OCI-LY7 (cell line): ENCODE data around the gene TMPRSS4. TPM values are rescaled to one million over a fixed set of nuclear protein-coding genes. Genes with fewer than 3 reads are reported as not detected.

Source experiments
- BruUV-seq: library from RNA; stranded (reverse); fragments of 400-500 nt; replicated peaks from 2 replicates; lab custom pipeline; 2021; lab: Mats Ljungman, UMichigan
- CTCF ChIA-PET: fragments of 300-600 bp; sonication (Branson Sonifier 250); formaldehyde crosslinking; loops from one replicate; lab custom pipeline; 2022; ENCODE audit warnings: antibody characterized with exemption; ENCODE audit not compliant: unreplicated experiment; lab: Charles Lee
- POLR2A ChIA-PET: fragments of 300-600 bp; sonication (Branson Sonifier 250); formaldehyde crosslinking; loops from one replicate; lab custom pipeline; 2022; ENCODE audit warnings: antibody characterized with exemption; lab: Charles Lee
- DNase-seq: peaks from one replicate; pipeline ENCODE4 v3.0.0-alpha.2; 2015; ENCODE audit warnings: low spot score
- H2AFZ ChIP-seq: fragments of 200-600 bp; sonication (generic), shearing (Covaris generic); 2 replicates; pipeline ENCODE4 v1.6.1; 2014; ENCODE audit warnings: mild to moderate bottlenecking, antibody characterized with exemption, low read length, moderate library complexity
- H3K27ac ChIP-seq: fragments of 200-600 bp; sonication (generic); 2 replicates; pipeline ENCODE4 v1.5.1; 2014; ENCODE audit warnings: mixed run types, low read depth, mild to moderate bottlenecking, moderate library complexity, low read length, inconsistent platforms; ENCODE audit not compliant: poor library complexity, severe bottlenecking
- H3K36me3 ChIP-seq: fragments of 200-600 bp; sonication (generic); 2 replicates; pipeline ENCODE4 v1.6.1; 2014; ENCODE audit warnings: mild to moderate bottlenecking, antibody characterized with exemption, low read length, moderate library complexity, mixed read lengths; ENCODE audit not compliant: insufficient read depth
- H3K4me1 ChIP-seq: fragments of 200-600 bp; sonication (generic); 2 replicates; pipeline ENCODE4 v1.5.1; 2014; ENCODE audit warnings: mild to moderate bottlenecking, low read length; ENCODE audit not compliant: insufficient read depth, poor library complexity, severe bottlenecking
- H3K4me2 ChIP-seq: fragments of 200-600 bp; sonication (generic); 2 replicates; pipeline ENCODE4 v1.6.1; 2014; ENCODE audit warnings: mild to moderate bottlenecking, low read length
- H3K4me3 ChIP-seq: fragments of 200-600 bp; sonication (generic); 2 replicates; pipeline ENCODE4 v1.5.1; 2014; ENCODE audit warnings: mild to moderate bottlenecking, low read depth, low read length; ENCODE audit not compliant: poor library complexity, severe bottlenecking
- H3K79me2 ChIP-seq: fragments of 200-600 bp; sonication (generic); 2 replicates; pipeline ENCODE4 v1.6.1; 2016; ENCODE audit warnings: low read depth, mild to moderate bottlenecking, low read length, moderate library complexity, mixed read lengths; ENCODE audit not compliant: insufficient read depth
- H3K9me2 ChIP-seq: fragments of 200-600 bp; sonication (generic); 2 replicates; pipeline ENCODE4 v1.6.1; 2016; ENCODE audit warnings: mild to moderate bottlenecking, low read length, mixed read lengths; ENCODE audit not compliant: insufficient read depth
- H3K9me3 ChIP-seq: fragments of 200-600 bp; sonication (generic); 2 replicates; pipeline ENCODE4 v1.6.1; 2014; ENCODE audit warnings: mild to moderate bottlenecking, mixed run types, low read length, mixed read lengths
- H4K20me1 ChIP-seq: fragments of 200-600 bp; sonication (generic); 2 replicates; pipeline ENCODE4 v1.6.1; 2014; ENCODE audit warnings: mild to moderate bottlenecking, antibody characterized with exemption, low read length, moderate library complexity, mixed read lengths; ENCODE audit not compliant: insufficient read depth
- CTCF ChIP-seq: fragments of 200-600 bp; sonication (generic); conservative IDR thresholded peaks from 2 replicates; pipeline ENCODE4 v1.5.1; 2014; ENCODE audit warnings: mild to moderate bottlenecking, antibody characterized with exemption, low read length, moderate library complexity, mixed read lengths
- EZH2phosphoT487 ChIP-seq: fragments of 200-600 bp; sonication (generic); IDR thresholded peaks from 2 replicates; pipeline ENCODE4 v1.6.1; 2018; ENCODE audit warnings: low read depth, borderline replicate concordance, mild to moderate bottlenecking, mixed run types, antibody characterized with exemption, low read length, moderate library complexity, mixed read lengths
- intact Hi-C: fragments of 100-400 bp; cut with micrococcal nuclease; formaldehyde crosslinking; loops from one replicate; pipeline ENCODE4 v1.10.0; 2022; ENCODE audit not compliant: unreplicated experiment
- total RNA-seq, 2 experiments: library from RNA; depleted of rRNA in 1 of 2; stranded (reverse); fragments of >200 nt in 1 of 2; shearing (Covaris generic) in 1 of 2; gene quantifications; 2 replicates each; pipeline ENCODE4 v1.2.3, GENCODE V29; 2014 to 2022

TMPRSS4 gene
- total RNA-seq, 2 experiments from 2014 or later, result 0.03 TPM; not detected in 1

DNA sequence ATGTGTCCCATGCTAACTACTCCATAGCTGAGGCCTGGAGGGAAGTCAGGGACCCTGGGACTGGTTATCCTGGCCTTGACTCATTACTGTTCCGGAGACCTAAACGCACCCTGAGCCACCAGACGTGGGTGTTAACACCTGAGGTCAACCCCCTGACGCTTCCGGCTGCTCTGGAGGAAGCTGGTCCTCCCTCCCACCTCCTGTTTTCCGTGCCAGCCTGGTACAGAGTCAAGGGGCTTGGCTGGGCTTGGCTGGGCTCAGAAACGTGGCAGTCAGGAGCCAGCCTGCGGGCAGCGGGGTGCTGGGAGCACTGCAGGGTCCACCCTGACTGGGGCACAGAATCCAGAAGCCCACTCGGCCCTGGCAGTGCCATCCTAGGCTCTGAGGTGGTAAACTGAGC lies 2.6 kb downstream of the TMPRSS4 start:
- Histone ChIP-seq H3K4me1 (peaks cover 4% of the 10 kb centered on the region), H3K36me3 (no peaks in the 10 kb centered on the region), H3K27ac (no peak overlapping the region), H3K9me3 (no peaks in the 10 kb centered on the region), H3K79me2 (no peaks in the 10 kb centered on the region), H4K20me1 (no peaks in the 10 kb centered on the region), H3K4me2 (no peak overlapping the region), H3K9me2 (no peaks in the 10 kb centered on the region), H2AFZ (no peak overlapping the region), H3K4me3 (no peak overlapping the region)
- CTCF ChIA-PET, result no interaction called here
- TF ChIP-seq CTCF, result no peak
- no peak for TF ChIP-seq EZH2phosphoT487
- intact Hi-C loops, result loop anchor here (10.0 kb wide), 1 partner anchor 1615 kb away; no protein-coding TSS in a partner anchor
- BruUV-seq, result no TSS peak
- DNase-seq, result no peak
- POLR2A ChIA-PET, result interaction anchor here (0.6 kb wide), 1 partner anchor 635 kb away, joined by 3 read pairs; no protein-coding TSS in a partner anchor

- Histone ChIP-seq H3K4me1 (peaks cover 4% of the 10 kb centered on the region), H3K4me2 (no peak overlapping the region), H3K27ac (no peak overlapping the region), H3K9me3 (no peaks in the 10 kb centered on the region), H2AFZ (no peak overlapping the region), H4K20me1 (no peaks in the 10 kb centered on the region), H3K79me2 (no peaks in the 10 kb centered on the region), H3K4me3 (no peak overlapping the region), H3K36me3 (no peaks in the 10 kb centered on the region), H3K9me2 (no peaks in the 10 kb centered on the region)
- BruUV-seq, result no TSS peak
- TF ChIP-seq EZH2phosphoT487 (no peak), CTCF (no peak)
- CTCF ChIA-PET, result no interaction called here
- no peak for DNase-seq
- POLR2A ChIA-PET, result interaction anchor here (0.6 kb wide), 2 partner anchors 147 to 1545 kb away, joined by 3 read pairs; no protein-coding TSS in a partner anchor
- intact Hi-C loops, result no loop called here
These were observed 3.4 kb downstream of the TMPRSS4 start for GRCh38 chr11:118080296-118080695.

DNA sequence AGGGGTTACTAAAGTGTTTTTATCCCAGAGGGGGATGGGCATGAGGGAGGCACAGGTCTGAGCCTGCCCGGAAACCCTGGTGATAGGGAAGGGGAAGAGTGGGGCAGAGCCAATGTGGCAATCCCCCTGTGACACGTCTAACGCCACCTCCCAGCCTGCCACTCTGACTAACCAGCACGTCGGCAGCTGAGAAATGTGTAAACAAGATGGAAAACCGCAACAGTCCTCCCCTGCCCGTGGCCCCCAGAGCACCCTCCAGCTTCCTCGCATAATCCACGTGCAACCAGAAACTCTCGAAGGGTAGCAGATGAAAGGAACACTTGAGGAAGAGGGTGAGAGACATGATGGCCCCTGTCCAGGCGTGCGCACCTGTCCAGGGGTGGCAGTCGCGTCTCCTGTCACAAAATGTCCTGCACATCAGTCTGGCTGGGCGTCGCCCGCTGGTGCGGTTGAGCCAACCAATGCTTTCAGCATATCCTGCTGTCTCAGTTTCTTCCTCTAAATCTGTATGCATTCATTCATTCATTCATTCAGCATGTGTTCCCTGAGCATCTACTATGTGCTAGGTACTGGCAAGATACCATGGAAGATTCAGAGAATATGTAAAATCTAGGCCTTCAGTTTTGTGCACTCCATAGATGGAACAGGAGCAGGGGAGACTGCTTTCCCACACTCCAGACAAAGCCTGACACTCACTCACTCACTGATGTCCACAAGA lies 4.5 kb downstream of the TMPRSS4 start:
- no peaks in the 10 kb centered on the region for H3K9me3 ChIP-seq

More for the DNA sequence above, 4.5 kb downstream of the TMPRSS4 start:
- Histone ChIP-seq H4K20me1 (no peaks in the 10 kb centered on the region), H3K4me1 (peaks cover 4% of the 10 kb centered on the region), H3K4me2 (no peak overlapping the region), H2AFZ (no peak overlapping the region), H3K79me2 (no peaks in the 10 kb centered on the region), H3K27ac (no peak overlapping the region), H3K36me3 (no peaks in the 10 kb centered on the region), H3K9me2 (no peaks in the 10 kb centered on the region), H3K4me3 (no peak overlapping the region)
- no peak for TF ChIP-seq EZH2phosphoT487
- TF ChIP-seq CTCF, result no peak
- DNase-seq, result no peak
- ChIA-PET CTCF (no interaction called here), POLR2A (no interaction called here)
- intact Hi-C loops, result no loop called here
- no TSS peak for BruUV-seq
